Daoy (cell line): Measurements from ENCODE around the gene PTPRN2. TPM values are rescaled to one million over a fixed set of nuclear protein-coding genes. Genes with fewer than 3 reads are reported as not detected.
"Not testable (repeated sequence)": the region's sequence is repeated elsewhere in the genome, so short reads cannot be mapped to it uniquely, and the experiment has no call there.

Source experiments
- DNase-seq: peaks from one replicate; pipeline ENCODE4 v3.0.0-alpha.2; 2015; ENCODE audit warnings: low read depth
- total RNA-seq: library from RNA; depleted of rRNA; stranded (reverse); fragments of >200 nt; shearing (Covaris generic); gene quantifications from 2 replicates; pipeline ENCODE4 v1.2.3, GENCODE V29; 2014

PTPRN2 gene
- total RNA-seq, 1 experiment from 2014 or later = 8.3 TPM

- no peak for DNase-seq
Observed at GRCh38 chr7:157905651-157906461, 681.8 kb downstream of the PTPRN2 start.

- no peak for DNase-seq
Observed at GRCh38 chr7:157904866-157905570, 682.6 kb downstream of the PTPRN2 start.

DNA sequence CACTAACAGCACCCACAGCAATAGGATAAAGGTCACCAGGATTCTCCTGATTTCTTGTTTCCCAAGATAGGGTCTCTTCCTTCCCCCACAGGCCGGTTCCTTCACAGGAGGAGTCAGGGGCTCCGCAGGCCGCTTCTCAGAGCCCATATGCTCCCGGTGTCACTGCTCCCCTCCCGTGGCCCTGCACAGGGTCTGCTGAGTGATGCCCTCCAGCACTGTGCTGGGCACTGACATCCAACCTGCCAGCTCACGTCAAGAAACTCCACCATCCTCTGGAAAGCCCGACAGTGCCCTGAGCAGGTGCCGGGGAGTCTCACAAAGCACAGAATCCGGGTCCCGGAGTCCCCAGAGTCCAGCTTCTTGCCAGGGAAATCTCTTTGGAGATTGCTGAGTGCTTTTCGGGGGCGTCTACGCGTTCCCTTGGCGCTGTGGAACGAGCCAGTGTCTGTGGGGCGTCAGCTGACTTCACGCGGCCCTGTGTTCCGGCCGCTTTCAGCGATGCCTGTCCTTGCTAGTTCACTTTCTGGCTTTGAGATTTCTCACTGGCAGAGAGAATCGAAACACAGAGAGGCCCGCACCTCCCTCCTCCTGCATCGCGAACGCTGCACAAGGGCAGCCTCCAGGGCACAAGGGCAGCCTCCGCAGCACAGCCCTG is 683.3 kb downstream of the PTPRN2 start:
- DNase-seq = no peak

- DNase-seq = no peak
Observed at GRCh38 chr7:157903710-157904109, 683.9 kb downstream of the PTPRN2 start.

DNA sequence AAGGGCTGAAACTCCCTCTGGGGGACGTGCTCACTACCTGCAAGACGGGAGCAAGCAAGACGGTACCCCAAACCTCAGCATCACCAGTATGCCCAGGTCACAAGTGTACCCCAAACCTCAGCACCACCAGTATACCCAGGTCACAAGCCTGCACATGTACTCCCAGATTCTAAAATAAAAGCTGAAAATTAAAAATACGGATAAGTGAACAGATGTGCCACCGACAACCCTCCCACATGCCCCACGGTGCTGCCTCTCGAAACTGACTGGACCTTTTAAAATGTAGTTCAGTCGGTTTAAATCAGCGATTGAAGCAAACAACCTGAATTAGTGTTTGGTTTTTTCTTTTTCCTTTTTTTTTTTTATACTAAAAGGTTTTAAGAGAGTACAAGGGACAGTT is 684.3 kb downstream of the PTPRN2 start:
- no peak for DNase-seq

GRCh38 chr7:157901816-157902610 is 685.6 kb downstream of the PTPRN2 start:
- not testable (repeated sequence) for DNase-seq

GRCh38 chr7:157901166-157901565 is 686.5 kb downstream of the PTPRN2 start:
- DNase-seq = no peak

DNA sequence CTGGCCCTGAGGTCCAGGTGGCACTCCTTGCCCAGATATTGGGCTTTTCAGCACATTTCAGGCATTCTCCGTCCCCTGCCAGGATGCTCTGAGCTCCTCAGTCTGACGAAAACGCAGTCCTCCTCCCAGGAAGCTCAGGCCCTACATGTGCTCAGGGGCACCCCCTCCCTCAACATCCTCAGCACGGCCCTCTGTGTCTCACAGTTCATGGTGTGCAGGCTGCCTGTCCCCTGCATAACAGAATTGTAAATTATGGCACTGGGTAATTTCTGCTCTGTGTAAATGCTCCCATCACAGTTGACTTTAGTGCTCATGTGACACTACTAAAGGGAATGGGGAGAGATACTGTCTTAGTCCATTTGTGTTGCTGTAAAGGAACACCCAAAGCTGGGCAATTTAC is 687.1 kb downstream of the PTPRN2 start:
- DNase-seq = no peak

DNA sequence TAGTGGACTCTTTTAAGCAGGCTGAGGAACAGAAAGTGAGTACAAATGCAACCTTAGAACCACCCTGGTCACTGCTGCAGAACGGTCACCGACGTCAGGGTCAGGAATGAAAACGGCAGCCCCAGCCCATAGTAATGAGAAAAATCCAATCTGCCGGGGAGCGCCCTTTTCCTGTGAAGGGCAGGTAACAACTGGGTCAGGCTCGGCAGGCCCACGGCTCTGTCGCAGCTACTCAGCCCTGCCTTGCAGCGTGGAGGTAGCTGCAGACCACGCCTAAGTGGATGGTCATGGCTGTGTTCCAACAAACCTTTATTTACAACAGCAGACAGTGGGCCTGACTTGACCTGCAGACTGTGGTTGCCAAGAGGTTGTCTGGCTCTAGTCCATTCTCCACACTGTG is 687.6 kb downstream of the PTPRN2 start:
- DNase-seq = no peak

GRCh38 chr7:157898802-157899505 is 688.7 kb downstream of the PTPRN2 start:
- no peak for DNase-seq

GRCh38 chr7:157898261-157898660 is 689.4 kb downstream of the PTPRN2 start:
- DNase-seq = no peak

GRCh38 chr7:157897681-157898080 is 689.9 kb downstream of the PTPRN2 start:
- no peak for DNase-seq

- no peak for DNase-seq
Observed at GRCh38 chr7:157896774-157897555, 690.7 kb downstream of the PTPRN2 start.

- DNase-seq = not testable (repeated sequence)
Observed at GRCh38 chr7:157896376-157896675, 691.3 kb downstream of the PTPRN2 start.

DNA sequence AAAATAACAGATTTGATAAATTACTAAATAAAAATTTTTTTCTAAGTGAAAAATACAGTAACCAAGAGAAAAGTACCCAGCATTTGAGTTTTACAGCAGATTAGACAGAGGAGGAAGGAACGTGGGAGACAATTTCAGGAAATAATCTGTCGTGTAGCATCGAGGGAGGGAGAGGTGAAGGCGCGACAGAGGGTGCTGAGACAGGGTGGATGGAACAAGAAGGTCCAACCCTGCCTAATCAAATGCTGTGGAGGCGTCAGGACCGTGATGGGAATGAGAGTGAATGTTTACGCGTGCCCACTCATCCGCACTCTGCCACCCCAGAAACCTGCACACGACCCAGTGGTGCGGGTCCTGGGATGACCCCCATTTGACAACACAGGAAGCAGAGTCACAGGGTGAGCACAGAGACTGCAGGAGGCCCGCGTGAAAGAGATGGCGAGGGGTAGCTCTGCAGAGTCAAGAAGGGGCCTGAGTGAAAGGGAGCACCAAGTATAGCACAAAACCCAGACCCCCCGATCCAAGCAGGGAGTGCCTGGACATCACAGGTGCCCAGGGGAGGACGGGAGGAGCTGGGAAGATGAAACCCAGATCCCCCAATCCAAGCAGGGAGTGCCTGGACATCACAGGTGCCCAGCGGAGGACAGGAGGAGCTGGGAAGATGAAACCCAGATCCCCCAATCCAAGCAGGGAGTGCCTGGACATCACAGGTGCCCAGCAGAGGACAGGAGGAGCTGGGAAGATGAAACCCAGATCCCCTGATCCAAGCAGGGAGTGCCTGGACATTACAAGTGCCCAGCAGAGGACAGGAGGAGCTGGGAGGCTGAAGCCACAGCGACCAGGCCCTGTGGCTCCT is 691.9 kb downstream of the PTPRN2 start:
- DNase-seq = no peak

DNA sequence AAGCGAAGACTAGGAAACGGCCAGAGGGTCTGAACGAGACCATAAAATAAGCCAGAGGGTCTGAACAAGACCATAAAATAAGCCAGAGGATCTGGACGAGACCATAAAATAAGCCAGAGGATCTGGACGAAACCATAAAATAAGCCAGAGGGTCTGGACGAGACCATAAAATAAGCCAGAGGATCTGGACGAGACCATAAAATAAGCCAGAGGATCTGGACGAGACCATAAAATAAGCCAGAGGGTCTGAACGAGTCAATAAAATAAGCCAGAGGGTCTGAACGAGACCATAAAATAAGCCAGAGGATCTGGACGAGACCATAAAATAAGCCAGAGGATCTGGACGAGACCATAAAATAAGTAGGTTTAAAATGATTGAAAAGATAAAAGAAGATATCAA is 692.5 kb downstream of the PTPRN2 start:
- not testable (repeated sequence) for DNase-seq

- DNase-seq = no peak
Observed at GRCh38 chr7:157893535-157894044, 694.0 kb downstream of the PTPRN2 start.

- DNase-seq = no peak
Observed at GRCh38 chr7:157892751-157893523, 694.7 kb downstream of the PTPRN2 start.
